Measurements from ENCODE around the gene USH2A. TPM values are rescaled to one million over a fixed set of nuclear protein-coding genes. Genes with fewer than 3 reads are reported as not detected.

Gene USH2A
- total RNA-seq, 1 donor from 2014 or later = 0.04 TPM

DNA sequence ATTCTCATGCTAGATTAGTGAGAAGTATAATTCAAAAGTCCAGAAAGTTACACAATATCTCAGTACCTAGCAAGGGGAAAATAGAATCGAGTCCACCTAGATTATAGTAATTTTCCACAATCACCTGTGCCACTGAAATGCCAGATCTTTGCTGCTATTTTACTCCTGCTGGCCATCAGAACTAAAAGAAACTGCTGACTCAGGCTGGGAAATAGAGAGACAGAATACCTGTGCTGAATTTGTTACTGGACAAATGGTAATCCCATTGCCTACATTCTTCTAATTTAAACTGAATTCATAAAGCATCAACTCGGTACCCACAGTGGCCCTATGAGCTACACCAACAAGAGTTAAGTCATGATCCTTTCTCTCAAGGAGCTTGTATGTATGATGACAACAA is 55.0 kb downstream of the USH2A start:
- Histone ChIP-seq H3K4me3 (no peak overlapping the region), H3K9me3 (ENCODE audit: low read depth) (no peaks in the 10 kb centered on the region), H3F3A (ENCODE audit: low read depth) (no peaks in the 10 kb centered on the region), H3K4me2 (no peak overlapping the region), H3K27me3 (no peaks in the 10 kb centered on the region), H3K4me1 (no peaks in the 10 kb centered on the region), H3K9ac (no peak overlapping the region), H3K27ac (no peak overlapping the region), H4K20me1 (ENCODE audit: low read depth) (no peaks in the 10 kb centered on the region), H2AFZ (replicated peaks) (no peak overlapping the region), H3K36me3 (no peaks in the 10 kb centered on the region), H3K79me2 (ENCODE audit: low read depth) (no peaks in the 10 kb centered on the region)
- H3K4me3 Mint-ChIP-seq = no peak overlapping the region
- no peaks in the 10 kb centered on the region for H3K36me3 Mint-ChIP-seq
- no peaks in the 10 kb centered on the region for H3K4me1 Mint-ChIP-seq
- no peak overlapping the region for H3K27ac Mint-ChIP-seq
- peaks cover 5% of the 10 kb centered on the region for H3K9me3 Mint-ChIP-seq
- DNase-seq (ENCODE audit: low spot score) = no peak
- TF ChIP-seq, protein P1, sequence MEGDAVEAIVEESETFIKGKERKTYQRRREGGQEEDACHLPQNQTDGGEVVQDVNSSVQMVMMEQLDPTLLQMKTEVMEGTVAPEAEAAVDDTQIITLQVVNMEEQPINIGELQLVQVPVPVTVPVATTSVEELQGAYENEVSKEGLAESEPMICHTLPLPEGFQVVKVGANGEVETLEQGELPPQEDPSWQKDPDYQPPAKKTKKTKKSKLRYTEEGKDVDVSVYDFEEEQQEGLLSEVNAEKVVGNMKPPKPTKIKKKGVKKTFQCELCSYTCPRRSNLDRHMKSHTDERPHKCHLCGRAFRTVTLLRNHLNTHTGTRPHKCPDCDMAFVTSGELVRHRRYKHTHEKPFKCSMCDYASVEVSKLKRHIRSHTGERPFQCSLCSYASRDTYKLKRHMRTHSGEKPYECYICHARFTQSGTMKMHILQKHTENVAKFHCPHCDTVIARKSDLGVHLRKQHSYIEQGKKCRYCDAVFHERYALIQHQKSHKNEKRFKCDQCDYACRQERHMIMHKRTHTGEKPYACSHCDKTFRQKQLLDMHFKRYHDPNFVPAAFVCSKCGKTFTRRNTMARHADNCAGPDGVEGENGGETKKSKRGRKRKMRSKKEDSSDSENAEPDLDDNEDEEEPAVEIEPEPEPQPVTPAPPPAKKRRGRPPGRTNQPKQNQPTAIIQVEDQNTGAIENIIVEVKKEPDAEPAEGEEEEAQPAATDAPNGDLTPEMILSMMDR (IDR thresholded peaks at IDR 0.05) = no peak
- no peaks in the 10 kb centered on the region for H3K27me3 Mint-ChIP-seq (ENCODE audit: insufficient read depth, low read depth)

DNA sequence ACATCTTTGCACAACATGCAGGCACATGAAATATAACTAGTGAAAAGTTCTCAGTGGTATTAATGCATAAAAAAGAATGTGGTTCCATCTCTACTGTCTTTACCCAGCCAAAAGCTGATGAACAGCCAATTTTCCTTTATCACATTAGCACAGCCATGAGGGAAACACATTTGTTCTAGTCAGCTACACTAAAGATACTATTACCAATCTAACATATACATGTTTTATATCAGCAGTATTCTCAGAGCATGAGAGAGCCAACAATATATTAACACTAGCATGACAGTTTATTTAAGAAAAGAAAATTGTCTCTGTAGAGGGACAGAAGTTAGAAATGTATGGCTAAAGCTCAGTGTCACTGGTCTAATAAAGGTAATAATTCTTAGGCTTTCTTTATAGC is 56.3 kb downstream of the USH2A start:
- Histone ChIP-seq H2AFZ (replicated peaks) (no peak overlapping the region), H3K4me1 (no peaks in the 10 kb centered on the region), H3K4me2 (no peak overlapping the region), H3F3A (ENCODE audit: low read depth) (no peaks in the 10 kb centered on the region), H3K9ac (no peak overlapping the region), H3K79me2 (ENCODE audit: low read depth) (no peaks in the 10 kb centered on the region), H3K27ac (no peak overlapping the region), H3K9me3 (ENCODE audit: low read depth) (no peaks in the 10 kb centered on the region), H3K36me3 (no peaks in the 10 kb centered on the region), H3K4me3 (no peak overlapping the region), H4K20me1 (ENCODE audit: low read depth) (no peaks in the 10 kb centered on the region), H3K27me3 (no peaks in the 10 kb centered on the region)
- Mint-ChIP-seq H3K36me3 (no peaks in the 10 kb centered on the region), H3K4me3 (no peak overlapping the region), H3K4me1 (no peaks in the 10 kb centered on the region), H3K9me3 (peaks cover 5% of the 10 kb centered on the region), H3K27me3 (ENCODE audit: insufficient read depth, low read depth) (no peaks in the 10 kb centered on the region), H3K27ac (no peak overlapping the region)
- DNase-seq (ENCODE audit: low spot score) = no peak
- TF ChIP-seq EZH2phosphoT487 (IDR thresholded peaks at IDR 0.05) (no peak), EZH2 (IDR thresholded peaks at IDR 0.05) (no peak)
- TF ChIP-seq, protein P1 (IDR thresholded peaks at IDR 0.05) = no peak

DNA sequence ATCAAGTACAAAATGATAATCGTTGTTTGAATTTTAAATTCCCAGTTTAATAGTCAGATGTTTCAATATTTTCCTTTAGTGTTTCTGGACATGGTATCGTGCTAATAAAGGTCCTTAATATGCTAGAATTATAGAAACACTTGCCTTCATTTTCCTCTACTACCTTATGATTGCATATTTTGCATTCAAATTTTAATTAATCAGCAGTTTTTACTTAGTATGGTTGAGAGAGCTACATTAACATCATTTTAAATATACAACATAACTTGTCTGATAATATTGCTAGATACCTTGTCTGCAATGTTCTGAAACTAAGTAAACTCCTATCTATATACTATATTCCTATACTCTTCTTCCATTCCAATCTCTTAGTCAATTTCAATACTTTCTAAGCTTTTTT is 66.3 kb downstream of the USH2A start:
- no peak overlapping the region for H3K4me3 ChIP-seq
- Mint-ChIP-seq H3K4me3 (no peak overlapping the region), H3K36me3 (no peaks in the 10 kb centered on the region), H3K4me1 (no peaks in the 10 kb centered on the region), H3K9me3 (peaks cover 4% of the 10 kb centered on the region), H3K27ac (no peak overlapping the region), H3K27me3 (ENCODE audit: insufficient read depth, low read depth) (no peaks in the 10 kb centered on the region)
- H3F3A ChIP-seq (ENCODE audit: low read depth) = no peaks in the 10 kb centered on the region
- H3K36me3 ChIP-seq = no peaks in the 10 kb centered on the region
- H3K4me1 ChIP-seq = no peaks in the 10 kb centered on the region
- no peak overlapping the region for H3K27ac ChIP-seq
- no peak overlapping the region for H2AFZ ChIP-seq (replicated peaks)
- H3K27me3 ChIP-seq = no peaks in the 10 kb centered on the region
- TF ChIP-seq EZH2phosphoT487 (IDR thresholded peaks at IDR 0.05) = no peak
- TF ChIP-seq, protein P1 (IDR thresholded peaks at IDR 0.05) = no peak
- H4K20me1 ChIP-seq (ENCODE audit: low read depth) = no peaks in the 10 kb centered on the region
- no peaks in the 10 kb centered on the region for H3K9me3 ChIP-seq (ENCODE audit: low read depth)
- no peak for DNase-seq (ENCODE audit: low spot score)
- no peak overlapping the region for H3K9ac ChIP-seq
- no peak overlapping the region for H3K4me2 ChIP-seq
- no peaks in the 10 kb centered on the region for H3K79me2 ChIP-seq (ENCODE audit: low read depth)

DNA sequence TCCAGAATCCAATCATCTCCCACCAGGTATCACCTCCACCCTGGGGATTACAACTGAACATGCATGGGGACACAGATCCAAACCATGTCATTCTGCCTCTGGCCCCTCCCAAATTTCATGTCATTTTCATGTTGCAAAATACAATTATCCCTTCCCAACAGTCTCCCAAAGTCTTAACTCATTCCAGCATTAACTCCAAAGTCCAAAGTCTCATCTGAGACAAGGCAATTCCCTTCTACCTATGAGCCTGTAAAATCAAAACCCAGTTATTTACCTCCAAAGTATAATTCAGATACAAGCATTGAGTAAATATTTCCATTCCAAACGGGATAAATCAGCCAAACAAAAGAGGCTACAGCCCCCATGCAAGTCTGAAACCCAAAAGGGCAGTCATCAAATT is 73.1 kb downstream of the USH2A start:
- H3K27me3 Mint-ChIP-seq (ENCODE audit: insufficient read depth, low read depth) = no peaks in the 10 kb centered on the region
- H3K36me3 Mint-ChIP-seq = no peaks in the 10 kb centered on the region
- Histone ChIP-seq H3K4me3 (no peak overlapping the region), H3K27ac (no peak overlapping the region), H3F3A (ENCODE audit: low read depth) (no peaks in the 10 kb centered on the region), H4K20me1 (ENCODE audit: low read depth) (no peaks in the 10 kb centered on the region), H3K4me1 (peaks cover 7% of the 10 kb centered on the region), H3K9me3 (ENCODE audit: low read depth) (peaks cover 20% of the 10 kb centered on the region), H3K9ac (no peak overlapping the region), H3K79me2 (ENCODE audit: low read depth) (no peaks in the 10 kb centered on the region), H3K27me3 (no peaks in the 10 kb centered on the region), H3K36me3 (peaks cover 6% of the 10 kb centered on the region), H2AFZ (replicated peaks) (no peak overlapping the region), H3K4me2 (no peak overlapping the region)
- DNase-seq (ENCODE audit: low spot score) = no peak
- peaks cover 15% of the 10 kb centered on the region for H3K9me3 Mint-ChIP-seq
- no peak overlapping the region for H3K4me3 Mint-ChIP-seq
- TF ChIP-seq, protein P1 (IDR thresholded peaks at IDR 0.05) = no peak
- TF ChIP-seq EZH2phosphoT487 (IDR thresholded peaks at IDR 0.05) = no peak
- no peak for TF ChIP-seq EZH2 (IDR thresholded peaks at IDR 0.05)
- H3K27ac Mint-ChIP-seq = peak overlapping the region; percentile 65
- H3K4me1 Mint-ChIP-seq = peaks cover 9% of the 10 kb centered on the region
